Measurements from ENCODE around the gene NKIRAS1.
"Not testable (repeated sequence)": the region's sequence is repeated elsewhere in the genome, so short reads cannot be mapped to it uniquely, and the experiment has no call there.

Gene NKIRAS1

DNA sequence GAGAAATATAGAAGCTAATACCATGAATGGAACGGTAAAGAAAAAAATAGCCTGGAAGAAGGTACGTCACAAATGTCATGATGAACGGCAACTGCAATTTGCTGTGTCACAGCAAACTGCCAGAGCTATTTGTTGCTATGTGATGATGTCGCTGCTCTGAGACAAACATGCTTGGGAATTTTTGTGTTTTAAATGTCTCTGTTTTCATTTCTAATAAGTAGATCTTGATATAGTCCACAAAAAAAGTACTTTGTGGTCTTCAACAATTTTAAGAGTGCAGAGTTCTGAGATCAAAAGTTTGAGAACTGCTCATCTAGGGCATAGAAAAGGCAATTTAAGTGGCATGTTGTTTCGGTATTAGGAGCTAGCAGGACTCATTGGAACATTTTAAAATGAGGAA lies 24.0 kb upstream of the NKIRAS1 start:
- no peak for DNase-seq (ENCODE audit: low read depth)

DNA sequence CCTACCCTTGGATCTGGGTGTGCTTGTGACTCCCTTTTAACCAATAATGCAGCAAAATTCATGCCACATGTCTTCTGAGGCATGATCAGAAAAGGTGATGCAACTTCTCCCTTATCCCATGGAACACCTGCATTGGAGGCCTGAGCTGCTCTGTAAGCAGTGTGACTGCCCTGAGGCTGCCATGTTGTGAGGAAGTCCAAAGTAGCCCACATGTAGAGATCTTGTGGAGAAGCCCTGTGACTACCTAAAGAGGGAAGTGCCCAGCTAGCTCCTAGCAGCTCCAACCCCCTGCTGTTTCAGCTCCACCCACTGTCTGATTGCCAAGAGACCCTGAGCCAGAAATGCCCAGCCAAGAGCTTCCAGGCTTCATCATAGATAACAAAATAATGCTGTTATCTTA lies 21.9 kb upstream of the NKIRAS1 start:
- no peak for DNase-seq (ENCODE audit: low read depth)

DNA sequence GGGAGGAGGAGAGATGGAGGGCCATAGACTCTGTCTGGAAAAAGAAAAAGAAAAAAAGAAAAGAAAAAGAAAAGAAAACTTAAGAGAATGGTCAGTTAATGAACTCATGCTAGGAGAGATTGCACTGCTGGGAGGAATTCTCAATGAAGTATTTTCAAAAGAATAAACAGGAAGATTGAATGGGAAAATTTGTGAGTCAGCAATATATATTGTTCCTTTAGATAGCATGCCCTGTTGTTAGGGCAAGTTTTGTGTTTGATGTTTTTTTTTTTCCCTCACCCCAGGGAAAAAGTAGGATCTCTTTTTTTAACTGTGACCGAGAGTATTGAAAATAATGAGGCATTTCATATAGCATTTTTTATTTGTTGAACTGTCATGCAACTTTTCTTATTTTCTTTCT lies 20.5 kb upstream of the NKIRAS1 start:
- DNase-seq (ENCODE audit: low read depth) = no peak

DNA sequence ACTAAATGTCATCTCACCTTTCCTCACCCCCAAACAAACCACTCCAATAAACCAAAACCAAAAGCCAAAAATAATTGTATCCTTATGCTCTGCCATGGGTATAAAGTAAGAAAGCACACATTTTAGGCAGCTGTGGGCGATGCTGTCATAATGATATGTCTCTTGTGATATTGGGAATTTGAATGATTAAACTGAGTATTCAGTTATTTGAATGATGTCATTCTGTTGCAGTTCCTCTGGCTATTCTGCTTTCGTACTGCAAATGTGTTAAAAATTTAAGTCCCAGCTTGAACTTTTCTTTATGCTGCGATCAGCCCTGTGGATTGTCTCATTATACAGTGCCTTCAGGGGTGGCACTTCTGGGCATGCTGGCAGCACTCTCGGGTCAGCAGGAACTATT lies 17.5 kb upstream of the NKIRAS1 start:
- no peak for DNase-seq (ENCODE audit: low read depth)

DNA sequence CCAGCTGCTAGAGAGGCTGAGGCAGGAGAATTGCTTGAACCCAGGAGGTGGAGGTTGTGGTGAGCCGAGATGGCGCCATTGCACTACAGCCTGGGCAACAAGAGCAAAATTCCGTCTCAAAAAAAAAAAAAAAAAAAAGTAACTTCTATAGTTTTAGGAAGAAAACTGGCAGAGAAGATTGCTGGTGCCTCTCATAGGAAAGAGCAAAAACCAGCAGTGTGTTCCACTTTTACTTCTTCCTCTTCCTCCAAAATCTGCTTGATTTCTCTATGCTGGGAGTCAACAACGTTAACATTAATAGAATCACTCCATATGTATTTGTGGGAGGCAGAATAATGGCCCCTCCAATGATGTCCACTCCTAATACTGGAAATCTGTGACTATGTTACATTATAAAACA lies 15.8 kb upstream of the NKIRAS1 start:
- no peak for DNase-seq (ENCODE audit: low read depth)

DNA sequence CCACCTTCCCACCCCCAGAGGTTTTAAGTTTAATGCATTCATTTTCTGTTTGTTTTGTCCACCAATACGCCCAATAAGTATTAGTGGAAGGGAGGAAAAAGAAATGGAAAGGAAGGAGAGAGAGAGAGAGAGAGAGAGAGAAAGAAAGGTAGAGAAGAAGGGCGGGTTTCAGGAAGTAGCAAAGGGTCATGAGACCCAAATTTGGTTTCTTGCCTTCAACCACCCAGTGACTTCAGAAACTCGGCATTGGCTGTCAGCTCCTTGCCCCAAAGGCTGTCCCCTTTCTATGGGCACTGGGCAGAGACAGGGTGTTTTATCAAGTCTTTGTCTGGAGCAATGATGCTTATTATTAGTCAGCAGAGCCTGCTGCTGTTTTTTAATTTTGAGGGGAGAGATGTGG lies 14.8 kb upstream of the NKIRAS1 start:
- DNase-seq (ENCODE audit: low read depth) = no peak

DNA sequence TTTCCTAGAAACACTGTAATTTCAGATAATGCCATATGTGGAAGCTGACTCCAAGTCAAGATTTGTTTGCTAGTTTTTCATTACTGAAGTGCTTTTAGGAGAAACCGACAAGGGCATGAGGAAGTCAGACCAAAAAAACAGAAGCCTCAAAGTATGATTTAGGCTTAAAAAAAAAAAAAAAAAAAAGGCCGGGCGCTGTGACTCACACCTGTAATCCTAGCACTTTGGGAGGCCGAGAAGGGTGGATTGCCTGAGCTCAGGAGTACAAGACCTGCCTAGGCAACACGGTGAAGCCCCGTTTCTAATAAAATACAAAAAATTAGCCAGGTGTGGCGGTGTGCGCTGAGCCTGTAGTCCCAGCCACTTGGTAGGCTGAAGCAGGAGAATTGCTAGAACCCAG lies 11.7 kb upstream of the NKIRAS1 start:
- no peak for DNase-seq (ENCODE audit: low read depth)

DNA sequence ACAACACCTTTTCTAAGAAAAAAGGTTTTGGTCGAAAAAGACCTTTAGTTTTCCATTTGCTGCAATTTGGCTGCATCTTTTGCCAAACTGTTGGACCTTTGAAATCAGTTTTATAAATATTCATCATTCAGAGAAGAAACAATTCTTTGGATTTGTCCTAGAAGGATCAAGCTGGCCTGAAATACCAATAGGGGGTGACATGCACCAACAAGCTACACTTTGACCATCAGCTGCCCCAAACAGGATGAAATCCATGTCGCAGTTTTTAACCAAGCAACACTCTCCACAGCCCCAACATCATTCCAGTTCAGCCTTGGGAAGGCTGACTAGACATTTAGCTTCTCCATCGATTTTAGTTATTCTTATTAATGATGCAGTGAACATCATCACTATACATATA lies 9.9 kb upstream of the NKIRAS1 start:
- DNase-seq (ENCODE audit: low read depth) = no peak

DNA sequence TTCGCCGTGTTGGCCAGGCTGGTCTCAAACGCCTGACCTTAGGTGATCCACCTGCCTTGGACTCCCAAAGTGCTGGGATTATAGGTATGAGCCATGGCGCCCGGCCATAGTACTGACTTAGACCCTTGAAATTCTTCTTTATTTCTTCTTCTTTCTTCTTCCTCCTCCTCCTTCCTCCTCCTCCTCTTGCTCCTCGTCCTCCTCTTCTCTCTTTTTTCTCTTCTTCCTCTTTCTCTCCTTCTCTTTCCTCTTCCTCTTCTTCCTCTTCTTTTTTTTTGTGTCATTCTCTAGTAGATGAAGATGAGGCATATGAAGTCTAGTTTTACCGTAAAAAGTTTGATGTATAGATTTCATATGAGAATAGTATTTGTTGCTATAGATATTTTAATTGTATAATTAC lies 9.5 kb upstream of the NKIRAS1 start:
- no peak for DNase-seq (ENCODE audit: low read depth)

DNA sequence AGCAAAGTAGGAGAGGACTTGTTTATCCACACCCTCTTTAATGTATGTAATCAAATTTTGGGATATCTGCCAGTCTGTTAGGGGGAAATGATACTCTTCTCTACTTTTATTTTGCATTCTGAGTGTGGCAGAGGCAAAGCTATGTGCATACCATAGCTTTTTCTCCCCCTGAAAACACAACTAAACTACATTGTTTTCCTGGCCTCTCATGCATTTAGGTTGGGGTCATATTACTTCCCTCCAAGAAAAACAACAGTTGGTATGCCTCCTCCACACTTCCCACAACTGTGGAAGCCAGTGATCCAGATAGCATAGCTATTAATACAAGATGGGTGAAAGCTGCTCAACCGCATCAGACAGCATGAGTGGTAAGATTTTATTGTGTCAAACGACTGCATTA lies 7.0 kb upstream of the NKIRAS1 start:
- DNase-seq (ENCODE audit: low read depth) = no peak

DNA sequence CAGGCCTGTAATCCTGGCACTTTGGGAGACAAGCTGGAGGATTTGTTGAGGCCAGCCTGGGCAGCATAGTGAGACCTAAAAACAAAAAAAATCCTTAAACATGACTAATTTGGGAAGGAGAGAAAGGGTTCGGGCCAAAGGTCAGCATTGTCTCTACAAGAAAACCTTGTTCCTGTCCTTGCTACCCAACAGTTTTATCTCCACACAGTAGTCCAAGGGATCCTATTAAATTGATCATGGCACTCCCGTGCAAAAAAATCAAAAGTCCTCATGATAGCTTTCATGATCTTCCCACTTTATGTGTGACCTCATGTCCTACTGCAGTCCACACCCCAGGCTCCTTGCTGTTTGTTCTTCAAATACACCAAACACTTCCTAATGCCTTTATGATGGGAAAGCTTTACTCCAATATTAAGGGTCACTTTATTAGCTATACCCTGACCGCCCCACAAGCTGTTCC lies 4.3 kb upstream of the NKIRAS1 start:
- DNase-seq (ENCODE audit: low read depth) = no peak

DNA sequence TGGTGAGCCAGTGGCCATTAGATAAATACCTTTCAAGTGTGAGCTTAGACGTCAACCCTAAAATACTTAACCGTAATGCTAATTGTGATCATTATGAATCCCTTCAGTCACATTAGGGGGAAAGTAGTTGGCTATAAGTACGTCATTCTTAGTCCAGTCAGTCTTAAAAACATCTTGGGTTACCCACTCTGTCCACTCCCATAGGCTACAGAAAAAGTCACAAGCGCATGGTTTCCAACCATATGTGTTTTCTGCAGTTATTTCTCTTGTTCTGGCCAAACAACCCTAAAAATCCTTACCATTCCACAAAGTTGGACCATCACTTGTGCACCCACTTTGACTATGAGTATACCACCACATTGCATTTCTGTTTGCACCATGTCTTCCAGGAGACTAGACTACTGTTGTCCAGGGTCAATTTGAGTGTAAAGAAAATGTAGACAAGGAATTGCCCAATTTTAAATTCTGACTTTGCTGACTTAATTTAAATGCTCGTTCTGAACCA lies 3.4 kb upstream of the NKIRAS1 start:
- no peak for DNase-seq (ENCODE audit: low read depth)

DNA sequence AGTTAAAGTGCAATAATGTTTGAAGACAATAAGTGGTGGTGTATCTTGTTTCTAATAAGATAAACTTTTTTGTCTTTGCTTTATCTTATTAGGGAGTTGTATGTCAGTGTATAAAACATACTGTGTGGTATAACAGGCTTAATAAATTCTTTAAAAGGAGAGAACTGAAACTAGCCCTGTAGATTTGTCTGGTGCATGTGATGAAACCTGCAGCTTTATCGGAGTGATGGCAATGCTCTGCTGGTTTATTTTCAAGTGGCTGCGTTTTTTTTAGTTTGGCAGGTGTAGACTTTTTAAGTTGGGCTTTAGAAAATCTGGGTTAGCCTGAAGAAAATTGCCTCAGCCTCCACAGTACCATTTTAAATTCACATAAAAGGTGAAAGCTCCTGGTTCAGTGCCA lies 2.8 kb upstream of the NKIRAS1 start:
- DNase-seq (ENCODE audit: low read depth) = no peak

DNA sequence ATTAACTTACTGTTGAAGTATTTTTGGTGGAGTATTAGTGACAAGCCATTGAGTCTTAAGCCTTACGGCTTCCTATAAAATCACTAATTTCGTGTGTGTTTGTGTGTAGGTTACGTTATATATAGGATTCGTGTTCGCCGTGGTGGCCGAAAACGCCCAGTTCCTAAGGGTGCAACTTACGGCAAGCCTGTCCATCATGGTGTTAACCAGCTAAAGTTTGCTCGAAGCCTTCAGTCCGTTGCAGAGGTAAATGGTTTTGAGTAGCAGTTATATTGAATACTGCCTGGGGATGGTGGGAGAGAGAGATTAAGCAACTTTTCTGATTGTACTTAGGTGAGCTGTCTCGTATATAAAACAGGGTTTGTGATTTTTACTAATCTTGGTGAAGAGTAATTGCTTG lies 1.5 kb upstream of the NKIRAS1 start:
- not testable (repeated sequence) for DNase-seq (ENCODE audit: low read depth)

DNA sequence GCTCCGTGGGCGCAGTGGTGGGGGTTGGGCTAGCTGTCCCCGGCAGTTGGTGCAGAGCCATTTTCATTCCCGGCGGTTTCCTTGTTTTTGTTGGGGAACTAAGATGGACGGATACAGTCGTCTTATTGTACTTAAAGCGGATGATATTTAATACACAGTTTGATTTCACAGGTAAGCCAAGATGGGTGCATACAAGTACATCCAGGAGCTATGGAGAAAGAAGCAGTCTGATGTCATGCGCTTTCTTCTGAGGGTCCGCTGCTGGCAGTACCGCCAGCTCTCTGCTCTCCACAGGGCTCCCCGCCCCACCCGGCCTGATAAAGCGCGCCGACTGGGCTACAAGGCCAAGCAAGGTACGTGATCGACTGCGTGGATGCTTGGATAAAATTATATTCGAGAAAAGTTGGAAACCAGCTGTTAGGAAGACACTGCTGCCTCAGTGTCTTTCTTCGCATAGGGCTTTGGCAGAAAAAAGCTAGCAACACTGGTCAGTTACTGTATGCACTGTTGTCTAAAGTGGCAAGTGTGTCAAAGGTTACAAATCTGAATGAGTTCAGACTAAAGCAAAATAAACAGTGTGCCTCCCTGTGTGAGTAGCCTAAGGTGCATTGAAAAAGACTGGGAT lies 1.0 kb upstream of the NKIRAS1 start:
- DNase-seq (ENCODE audit: low read depth) = not testable (repeated sequence)

DNA sequence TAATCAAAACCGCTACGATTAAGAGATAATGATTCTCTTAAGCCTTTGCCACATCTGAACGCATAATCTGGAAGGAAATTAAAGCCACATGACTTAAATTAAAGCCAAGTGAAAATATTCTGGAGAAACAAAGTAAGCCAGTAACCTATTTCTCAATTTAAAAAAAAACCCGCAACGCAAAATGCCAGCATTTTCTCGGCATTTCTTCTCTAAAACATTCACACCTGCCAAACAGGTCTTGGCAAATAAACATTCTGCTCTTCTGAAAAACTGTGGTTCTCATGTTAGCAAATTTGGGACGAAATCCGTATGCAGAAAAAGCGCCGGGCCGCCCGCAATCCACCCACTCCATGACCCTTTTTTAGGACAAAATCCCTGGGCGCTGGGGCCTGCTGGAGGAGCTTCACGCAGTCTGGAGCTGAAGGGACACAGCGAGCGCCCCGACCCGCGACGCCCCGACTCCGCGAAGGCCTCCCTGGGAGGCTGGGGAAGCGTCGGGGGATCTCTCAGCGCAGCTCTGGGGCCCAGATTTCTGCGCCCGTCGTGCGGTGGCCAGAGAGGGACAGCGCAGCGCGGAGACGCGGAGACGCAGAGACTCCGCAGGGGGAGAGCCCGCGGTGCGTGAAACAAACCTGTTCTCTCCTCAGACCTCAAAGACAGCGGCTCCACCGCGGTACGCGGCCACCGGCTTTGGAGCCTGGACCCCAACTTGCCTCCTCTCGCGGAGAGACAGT lies 471 bp downstream of the NKIRAS1 start:
- no peak for DNase-seq (ENCODE audit: low read depth)

DNA sequence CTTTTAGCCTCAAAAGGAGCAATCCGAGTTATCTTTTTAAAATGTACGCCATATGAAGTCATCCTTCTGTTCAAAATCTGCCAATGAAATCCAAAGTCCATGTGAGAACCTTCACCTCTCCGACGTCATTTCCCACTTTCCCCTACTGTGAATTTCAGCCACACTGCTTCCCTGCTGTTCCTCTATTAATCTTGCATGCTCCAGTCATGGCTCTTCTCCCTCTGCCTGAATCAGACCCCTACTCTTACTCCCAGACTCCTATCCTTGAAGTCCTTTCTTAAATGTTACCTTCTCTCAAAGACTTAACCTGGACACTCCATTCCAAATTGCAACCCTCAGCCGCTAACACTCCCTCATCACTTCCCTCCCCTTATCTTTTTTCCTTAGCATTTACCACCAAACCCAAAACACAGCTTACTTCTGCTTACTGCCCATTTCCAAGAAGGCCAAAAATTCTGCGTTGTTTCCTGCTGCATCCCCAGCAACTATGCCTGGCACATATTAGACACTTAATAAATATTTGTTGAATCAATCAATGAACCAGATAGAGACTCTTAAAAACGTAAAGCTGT lies 1.2 kb downstream of the NKIRAS1 start:
- no peak for DNase-seq (ENCODE audit: low read depth)

DNA sequence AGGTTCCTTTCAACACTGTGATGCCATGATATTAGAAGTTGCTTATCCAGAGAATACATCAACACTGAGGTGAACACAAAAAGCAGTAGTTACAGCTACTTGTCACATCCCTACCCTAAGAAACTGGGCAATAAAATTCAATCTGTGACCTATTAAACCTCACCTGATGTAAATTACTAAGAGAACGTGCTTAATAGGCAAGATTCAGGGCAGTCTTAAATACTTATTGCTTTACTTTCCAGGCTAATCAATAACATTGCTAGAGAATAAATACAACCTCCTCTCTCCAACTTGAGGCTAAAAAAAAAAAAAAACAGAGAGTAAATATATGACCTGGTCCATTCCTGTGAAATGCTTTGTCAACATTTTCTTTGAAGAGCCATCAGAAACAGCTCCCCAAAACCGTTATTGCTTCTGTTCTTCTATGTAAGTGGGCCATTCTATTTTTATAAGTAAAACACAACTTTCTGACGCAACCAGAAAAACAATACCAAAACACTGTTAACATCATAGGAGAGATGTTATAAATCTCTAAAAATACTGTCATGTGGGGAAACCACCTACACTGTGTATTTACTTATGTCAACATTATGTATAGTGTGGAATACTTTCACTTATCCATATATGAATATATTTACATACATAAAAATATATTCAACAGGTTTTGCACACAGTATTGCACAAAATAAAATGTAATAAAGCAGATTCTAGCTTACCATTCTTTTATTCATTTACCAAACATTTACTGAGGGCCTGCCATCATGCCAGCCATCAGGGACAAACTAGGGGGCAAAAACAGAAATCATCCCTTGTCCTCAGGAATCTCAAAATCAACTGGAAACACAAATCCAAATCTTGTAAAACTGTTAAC lies 2.7 kb downstream of the NKIRAS1 start:
- DNase-seq (ENCODE audit: low read depth) = no peak

DNA sequence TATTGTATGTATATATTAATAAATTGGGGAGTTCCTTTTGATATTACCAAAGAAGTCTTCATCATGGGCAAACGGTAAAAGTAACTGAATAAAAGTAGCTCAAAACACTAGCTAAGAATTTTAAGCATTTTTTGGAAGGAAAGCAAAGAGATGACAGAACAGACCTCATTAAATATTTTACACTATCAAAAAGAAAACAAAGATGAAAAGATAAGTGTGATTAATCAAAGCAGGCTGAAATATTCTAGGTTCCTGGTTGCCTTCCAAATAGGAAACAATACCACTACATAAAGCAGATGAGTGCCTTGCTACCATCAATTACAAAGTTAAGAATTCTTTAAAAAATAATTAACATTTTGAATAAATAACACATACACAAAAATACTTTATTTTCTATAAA lies 3.6 kb downstream of the NKIRAS1 start:
- DNase-seq (ENCODE audit: low read depth) = no peak

DNA sequence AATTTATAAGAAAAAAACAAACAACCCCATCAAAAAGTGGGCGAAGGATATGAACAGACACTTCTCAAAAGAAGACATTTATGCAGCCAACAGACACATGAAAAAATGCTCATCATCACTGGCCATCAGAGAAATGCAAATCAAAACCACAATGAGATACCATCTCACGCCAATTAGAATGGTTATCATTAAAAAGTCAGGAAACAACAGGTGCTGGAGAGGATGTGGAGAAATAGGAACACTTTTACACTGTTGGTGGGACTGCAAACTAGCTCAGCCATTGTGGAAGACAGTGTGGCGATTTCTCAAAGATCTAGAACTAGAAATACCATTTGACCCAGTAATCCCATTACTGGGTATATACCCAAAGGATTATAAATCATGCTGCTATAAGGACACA lies 4.5 kb downstream of the NKIRAS1 start:
- DNase-seq (ENCODE audit: low read depth) = not testable (repeated sequence)

DNA sequence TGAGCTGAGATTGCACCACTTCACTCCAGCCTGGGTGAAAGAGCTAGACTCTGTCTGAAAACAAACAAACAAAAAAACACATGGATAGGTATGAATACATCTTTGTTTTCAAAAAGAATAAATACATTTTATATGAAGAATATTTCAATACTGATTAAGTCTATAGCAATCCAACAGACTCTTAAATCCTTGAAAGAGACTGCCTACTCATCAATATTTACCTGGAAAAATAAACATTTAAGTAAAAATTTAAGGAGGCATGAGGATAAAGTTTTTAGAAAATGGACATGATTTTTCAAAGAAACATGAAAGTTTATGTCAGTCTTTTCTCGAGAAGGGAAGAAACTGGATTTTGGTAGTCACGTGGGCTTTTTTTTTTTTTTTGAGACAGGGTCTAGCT lies 5.4 kb downstream of the NKIRAS1 start:
- DNase-seq (ENCODE audit: low read depth) = no peak

DNA sequence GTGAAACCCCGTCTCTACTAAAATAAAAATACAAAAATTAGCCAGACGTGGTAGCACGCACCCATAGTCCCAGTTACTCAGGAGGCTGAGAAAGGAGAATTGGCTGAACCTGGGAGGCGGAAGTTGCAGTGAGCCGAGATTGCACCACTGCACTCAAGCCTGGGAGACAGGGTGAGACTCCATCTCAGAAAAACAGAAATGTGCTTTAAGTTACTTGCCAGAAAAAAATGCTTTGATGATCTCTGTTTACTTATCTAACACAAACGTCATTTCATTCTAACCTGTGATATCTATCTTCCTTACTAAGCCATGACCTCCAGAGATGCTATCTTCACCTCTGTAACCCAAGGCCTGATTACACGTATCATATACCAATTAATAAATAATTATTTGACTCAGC lies 7.4 kb downstream of the NKIRAS1 start:
- DNase-seq (ENCODE audit: low read depth) = no peak

DNA sequence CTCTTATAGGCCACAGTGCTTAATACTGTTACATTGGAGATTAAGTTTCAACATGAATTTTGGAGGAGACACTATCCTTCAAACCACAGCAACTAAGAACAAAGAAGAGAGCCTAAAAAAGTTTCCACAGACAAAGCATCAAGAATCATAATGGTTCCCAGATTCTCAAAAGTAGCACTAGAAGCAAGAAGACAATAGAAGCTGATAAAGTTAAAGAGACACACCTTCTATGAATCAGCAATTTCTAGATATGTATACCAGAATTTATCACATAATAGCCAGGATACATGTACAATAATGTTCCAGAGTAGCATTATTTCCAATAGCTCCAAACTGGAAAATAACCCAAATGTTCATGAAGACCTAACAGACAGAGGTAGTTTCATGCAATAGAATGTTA lies 12.2 kb downstream of the NKIRAS1 start:
- no peak for DNase-seq (ENCODE audit: low read depth)

Data from stimulated activated CD4-positive, alpha-beta T cell treated with anti-CD3 and anti-CD28 coated beads, Interleukin-2, amount 100 ng/mL, for 4 hours (primary cell).